NT2/D1 (cell line): ENCODE data around the gene SUMO4.

Experiments
- DNase-seq: peaks from one replicate; pipeline ENCODE4 v3.0.0-alpha.2; 2011; ENCODE audit warnings: low read depth, low spot score
- H3K27me3 ChIP-seq: 2 replicates; pipeline ENCODE4 v1.6.0; 2011; ENCODE audit warnings: mild to moderate bottlenecking; ENCODE audit not compliant: insufficient read length, insufficient read depth
- H3K36me3 ChIP-seq: 2 replicates; pipeline ENCODE4 v1.6.1; 2011; ENCODE audit warnings: mild to moderate bottlenecking, low read length, mixed read lengths; ENCODE audit not compliant: insufficient read depth, insufficient read length
- H3K4me1 ChIP-seq: 2 replicates; pipeline ENCODE4 v1.5.1; 2011; ENCODE audit not compliant: insufficient read depth, insufficient read length
- H3K4me3 ChIP-seq: 2 replicates; pipeline ENCODE4 v1.5.1; 2011; ENCODE audit warnings: low read depth; ENCODE audit not compliant: insufficient read length
- H3K9ac ChIP-seq: 2 replicates; pipeline ENCODE4 v1.6.0; 2011; ENCODE audit warnings: low read depth; ENCODE audit not compliant: insufficient read length
- H3K9me3 ChIP-seq: 2 replicates; pipeline ENCODE4 v1.5.1; 2011; ENCODE audit warnings: mild to moderate bottlenecking, low read length; ENCODE audit not compliant: insufficient read depth
- SUZ12 ChIP-seq: IDR thresholded peaks from 2 replicates; pipeline ENCODE4 v1.6.1; 2011; ENCODE audit not compliant: insufficient read length, insufficient read depth; ENCODE audit errors: extremely low read depth
- YY1 ChIP-seq: IDR thresholded peaks from 2 replicates; pipeline ENCODE4 v1.6.1; 2011; ENCODE audit not compliant: insufficient read length, insufficient read depth
- ZNF274 ChIP-seq: IDR thresholded peaks from 2 replicates; pipeline ENCODE4 v1.6.1; 2011; ENCODE audit warnings: mild to moderate bottlenecking, low read depth, low read length

Gene SUMO4

GRCh38 chr6:149363154-149363553 lies 36.9 kb upstream of the SUMO4 start:
- H3K36me3 ChIP-seq: no peaks in the 10 kb centered on the region
- H3K4me3 ChIP-seq: no peak overlapping the region

DNA sequence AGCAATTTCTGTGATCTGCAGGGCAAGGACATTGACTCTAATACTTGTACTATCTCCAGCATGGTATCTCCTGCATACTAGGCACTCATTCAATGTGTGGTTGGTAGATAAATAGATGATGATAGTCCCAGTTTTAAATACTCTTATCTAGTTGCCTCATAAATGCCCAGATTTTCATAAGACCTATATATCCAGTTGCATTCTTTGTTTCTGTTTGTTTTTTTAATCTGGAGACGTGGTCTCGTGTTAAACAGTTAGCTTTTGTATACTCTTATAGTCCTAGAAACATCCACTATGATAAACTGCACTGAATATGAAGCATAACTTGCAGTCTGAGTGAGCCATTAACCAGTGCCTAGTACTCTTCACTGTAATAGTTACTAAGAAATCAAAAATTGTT lies 35.5 kb upstream of the SUMO4 start:
- no peak overlapping the region for H3K4me3 ChIP-seq
- TF ChIP-seq YY1 (no peak), ZNF274 (no peak), SUZ12 (no peak)
- no peak overlapping the region for H3K9ac ChIP-seq
- DNase-seq: no peak
- H3K9me3 ChIP-seq: no peaks in the 10 kb centered on the region
- no peaks in the 10 kb centered on the region for H3K36me3 ChIP-seq
- H3K27me3 ChIP-seq: no peaks in the 10 kb centered on the region
- no peaks in the 10 kb centered on the region for H3K4me1 ChIP-seq

More at GRCh38 chr6:149363154-149363553, 36.9 kb upstream of the SUMO4 start:
- DNase-seq: no peak
- H3K27me3 ChIP-seq: no peaks in the 10 kb centered on the region
- no peak overlapping the region for H3K9ac ChIP-seq
- TF ChIP-seq SUZ12: no peak
- TF ChIP-seq ZNF274: no peak
- TF ChIP-seq YY1: no peak
- H3K9me3 ChIP-seq: no peaks in the 10 kb centered on the region
- no peaks in the 10 kb centered on the region for H3K4me1 ChIP-seq

DNA sequence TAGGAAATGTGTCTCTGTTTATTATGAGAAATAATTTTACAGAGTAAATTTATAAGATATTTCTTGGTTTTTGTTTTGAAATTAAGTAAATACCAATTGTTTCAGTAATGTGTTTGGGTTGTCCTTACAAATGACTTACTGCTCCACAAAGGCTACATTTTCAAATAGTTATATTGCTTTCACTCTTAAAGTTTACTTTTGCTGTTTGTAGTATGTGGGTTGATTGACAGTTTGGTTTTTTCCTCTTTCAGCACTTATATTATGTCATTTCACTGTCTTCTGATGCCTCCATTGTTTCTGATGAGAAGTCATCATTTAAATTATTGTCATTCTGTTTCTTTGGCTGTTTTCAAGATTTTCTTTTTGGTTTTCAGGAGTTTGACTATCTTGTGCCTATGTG lies 34.9 kb upstream of the SUMO4 start:
- Histone ChIP-seq H3K9me3 (no peaks in the 10 kb centered on the region), H3K36me3 (peaks cover 6% of the 10 kb centered on the region), H3K4me1 (no peaks in the 10 kb centered on the region), H3K4me3 (no peak overlapping the region), H3K27me3 (no peaks in the 10 kb centered on the region), H3K9ac (no peak overlapping the region)
- DNase-seq: no peak
- no peak for TF ChIP-seq ZNF274
- no peak for TF ChIP-seq YY1
- no peak for TF ChIP-seq SUZ12

DNA sequence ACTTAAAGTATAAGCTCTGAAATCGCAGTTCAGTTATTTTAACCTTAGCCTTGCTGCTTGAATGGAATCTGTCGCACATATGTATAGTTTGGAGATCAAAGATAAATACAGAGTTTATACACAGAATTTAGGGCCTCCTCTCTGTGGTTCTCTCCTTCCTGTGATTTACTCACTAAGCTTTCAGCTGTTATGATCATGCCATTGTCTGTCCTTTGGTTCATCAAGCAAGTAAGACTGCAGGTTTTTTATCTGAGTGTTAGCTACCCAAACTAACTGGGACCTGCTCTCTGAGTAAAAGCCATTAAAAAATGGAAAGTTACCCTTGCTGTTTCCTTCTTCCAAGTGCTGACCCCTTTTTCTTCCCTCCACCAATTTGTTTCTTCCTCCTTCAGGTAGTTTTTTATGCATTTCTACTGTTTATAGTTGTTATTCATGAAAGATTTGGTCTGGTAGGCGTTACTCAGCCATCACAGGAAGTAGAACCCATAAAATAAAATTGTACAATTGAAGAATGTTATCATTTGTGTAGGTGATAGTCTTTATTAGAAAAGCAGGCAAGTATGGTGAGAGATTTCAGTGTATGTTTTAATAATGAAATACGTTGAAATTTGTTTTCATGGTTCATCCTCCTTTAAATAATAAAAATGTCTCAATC lies 33.7 kb upstream of the SUMO4 start:
- Histone ChIP-seq H3K9ac (no peak overlapping the region), H3K4me3 (no peak overlapping the region), H3K36me3 (peaks cover 11% of the 10 kb centered on the region), H3K4me1 (no peaks in the 10 kb centered on the region), H3K27me3 (no peaks in the 10 kb centered on the region), H3K9me3 (no peaks in the 10 kb centered on the region)
- TF ChIP-seq ZNF274 (no peak), SUZ12 (no peak), YY1 (no peak)
- no peak for DNase-seq

GRCh38 chr6:149368065-149368464 lies 32.0 kb upstream of the SUMO4 start:
- peaks cover 13% of the 10 kb centered on the region for H3K36me3 ChIP-seq
- no peak for TF ChIP-seq YY1
- no peak for TF ChIP-seq ZNF274
- no peak for TF ChIP-seq SUZ12
- DNase-seq: no peak

DNA sequence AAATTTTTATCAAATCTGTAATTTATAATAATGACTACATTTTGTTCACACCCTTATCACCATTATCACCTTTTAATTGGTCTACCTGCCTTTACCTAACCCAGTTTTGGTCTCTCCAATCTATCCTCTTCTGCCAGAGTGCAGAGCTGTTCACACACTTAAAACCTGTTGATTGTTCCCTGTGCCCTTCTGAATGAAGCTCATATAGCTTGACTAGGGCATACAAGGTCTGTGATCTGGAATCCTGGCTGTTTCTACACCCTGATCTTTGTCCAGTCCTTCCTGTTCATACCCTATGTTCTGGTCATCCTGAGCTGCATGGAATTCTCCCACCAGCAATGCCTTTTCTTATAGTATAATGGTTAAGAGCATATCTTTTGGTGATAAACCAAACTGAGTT lies 28.9 kb upstream of the SUMO4 start:
- DNase-seq: no peak
- Histone ChIP-seq H3K9ac (no peak overlapping the region), H3K36me3 (peaks cover 16% of the 10 kb centered on the region), H3K4me1 (no peaks in the 10 kb centered on the region), H3K9me3 (no peaks in the 10 kb centered on the region), H3K27me3 (no peaks in the 10 kb centered on the region), H3K4me3 (no peak overlapping the region)
- TF ChIP-seq ZNF274 (no peak), YY1 (no peak), SUZ12 (no peak)

More at GRCh38 chr6:149368065-149368464, 32.0 kb upstream of the SUMO4 start:
- H3K9ac ChIP-seq: no peak overlapping the region
- H3K4me1 ChIP-seq: no peaks in the 10 kb centered on the region
- H3K9me3 ChIP-seq: no peaks in the 10 kb centered on the region
- no peaks in the 10 kb centered on the region for H3K27me3 ChIP-seq
- no peak overlapping the region for H3K4me3 ChIP-seq

DNA sequence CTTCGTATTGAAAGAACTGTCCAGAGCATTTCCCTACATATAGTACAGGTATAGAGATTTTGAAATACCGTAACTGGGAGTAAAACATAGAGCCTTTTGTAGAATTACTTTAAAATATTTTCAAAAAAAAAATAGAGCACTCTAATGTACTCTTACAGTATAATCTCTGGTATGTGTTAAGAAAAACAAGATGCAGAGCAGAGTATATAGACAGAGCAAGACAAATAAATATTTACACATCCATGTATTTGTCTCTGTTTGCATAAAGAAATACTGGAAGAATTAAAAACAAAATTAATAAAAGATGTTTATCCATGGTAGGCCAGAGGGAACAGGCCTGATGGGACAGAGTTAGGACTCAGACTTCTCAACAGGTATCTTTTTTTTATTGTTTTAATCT lies 28.0 kb upstream of the SUMO4 start:
- Histone ChIP-seq H3K36me3 (peaks cover 16% of the 10 kb centered on the region), H3K4me1 (no peaks in the 10 kb centered on the region), H3K4me3 (no peak overlapping the region), H3K9me3 (no peaks in the 10 kb centered on the region), H3K9ac (no peak overlapping the region), H3K27me3 (no peaks in the 10 kb centered on the region)
- TF ChIP-seq YY1 (no peak), SUZ12 (no peak), ZNF274 (no peak)
- no peak for DNase-seq

DNA sequence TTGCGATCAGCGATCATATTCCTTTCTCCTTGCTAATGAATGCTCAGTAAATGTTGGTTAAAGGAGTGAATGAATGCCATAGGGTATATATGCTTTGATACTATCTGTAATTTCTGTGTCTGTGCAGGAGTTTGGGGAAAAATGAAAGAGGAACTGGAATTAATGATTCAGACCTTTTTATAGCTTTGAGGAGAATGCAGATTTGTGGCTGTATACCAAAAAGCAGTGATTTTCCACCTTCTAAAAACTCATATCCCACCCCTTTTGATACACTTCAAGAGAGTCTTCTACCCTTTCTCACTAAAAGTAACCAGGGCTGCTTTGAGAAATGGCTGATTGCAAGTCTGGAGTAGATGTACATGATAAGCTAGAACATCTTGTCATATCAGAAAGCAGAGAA lies 26.6 kb upstream of the SUMO4 start:
- Histone ChIP-seq H3K9ac (no peak overlapping the region), H3K9me3 (no peaks in the 10 kb centered on the region), H3K4me1 (no peaks in the 10 kb centered on the region), H3K27me3 (no peaks in the 10 kb centered on the region), H3K4me3 (no peak overlapping the region), H3K36me3 (peaks cover 23% of the 10 kb centered on the region)
- TF ChIP-seq YY1 (no peak), ZNF274 (no peak), SUZ12 (no peak)
- no peak for DNase-seq
